Measurements from ENCODE around the gene ARHGAP15.
A peak's percentile ranks its signal among the peaks of the same experiment; 100 is the strongest.

The ARHGAP15 gene

GRCh38 chr2:143708682-143709081 lies 579.5 kb downstream of the ARHGAP15 start:
- H3K4me3 ChIP-seq (ENCODE audit: low read depth, low read length) = no peak overlapping the region
- H4K8ac ChIP-seq (ENCODE audit: low read depth, low read length) = no peak overlapping the region
- no peak overlapping the region for H3K14ac ChIP-seq (ENCODE audit: low read length)
- H3K23ac ChIP-seq (ENCODE audit: low read length) = no peak overlapping the region
- no peaks in the 10 kb centered on the region for H3K36me3 ChIP-seq (ENCODE audit: control insufficient read depth in 1 of 2, insufficient read depth in 2 of 2, low read length in 2 of 2)
- H2BK12ac ChIP-seq (ENCODE audit: low read length) = no peak overlapping the region
- no peaks in the 10 kb centered on the region for H3K9me3 ChIP-seq (ENCODE audit: insufficient read depth, low read depth, low read length)
- H3K18ac ChIP-seq (ENCODE audit: low read length) = no peak overlapping the region
- no peak overlapping the region for H2BK5ac ChIP-seq (ENCODE audit: low read depth, low read length, poor library complexity)
- H3K4me2 ChIP-seq (ENCODE audit: low read length) = no peak overlapping the region
- no peak overlapping the region for H2AFZ ChIP-seq (ENCODE audit: insufficient read depth, low read length, poor library complexity)
- H2AK5ac ChIP-seq (ENCODE audit: low read length) = no peak overlapping the region
- H3K4me1 ChIP-seq (ENCODE audit: control insufficient read depth in 1 of 2, insufficient read depth in 2 of 2, low read length in 2 of 2) = peaks cover 3 to 7% of the 10 kb centered on the region in 2 experiments
- H3K27me3 ChIP-seq (ENCODE audit: insufficient read depth, low read length) = no peaks in the 10 kb centered on the region
- peaks cover 3% of the 10 kb centered on the region for H3K79me1 ChIP-seq (ENCODE audit: low read length)
- no peak overlapping the region for H3K9ac ChIP-seq (ENCODE audit: low read length)
- H2BK120ac ChIP-seq (ENCODE audit: insufficient read depth, low read length, poor library complexity) = no peak overlapping the region
- H3K79me2 ChIP-seq (ENCODE audit: control insufficient read depth, insufficient read depth, low read length, poor library complexity) = no peaks in the 10 kb centered on the region
- peak; percentile 23 to 46 for DNase-seq
- no peak overlapping the region for H3K4ac ChIP-seq (ENCODE audit: low read depth, low read length)
- no peak overlapping the region for H4K91ac ChIP-seq (ENCODE audit: low read depth, low read length)
- H3K27ac ChIP-seq (ENCODE audit: low read depth, low read length) = no peak overlapping the region
- no peak overlapping the region for H4K12ac ChIP-seq (ENCODE audit: low read depth, low read length)

- Histone ChIP-seq H3K9ac (ENCODE audit: low read length) (no peak overlapping the region), H3K9me3 (ENCODE audit: insufficient read depth, low read depth, low read length) (no peaks in the 10 kb centered on the region)
Measured at GRCh38 chr2:143710196-143710595, 581.0 kb downstream of the ARHGAP15 start.

GRCh38 chr2:143710879-143711278 lies 581.7 kb downstream of the ARHGAP15 start:
- no peak overlapping the region for H2AK5ac ChIP-seq (ENCODE audit: low read length)
- no peak overlapping the region for H3K4ac ChIP-seq (ENCODE audit: low read depth, low read length)
- H3K27ac ChIP-seq (ENCODE audit: low read depth, low read length) = no peak overlapping the region
- H3K4me2 ChIP-seq (ENCODE audit: low read length) = no peak overlapping the region
- H2BK120ac ChIP-seq (ENCODE audit: insufficient read depth, low read length, poor library complexity) = no peak overlapping the region
- no peak overlapping the region for H4K91ac ChIP-seq (ENCODE audit: low read depth, low read length)
- H2AFZ ChIP-seq (ENCODE audit: insufficient read depth, low read length, poor library complexity) = no peak overlapping the region
- no peaks in the 10 kb centered on the region for H3K27me3 ChIP-seq (ENCODE audit: insufficient read depth, low read length)
- WGBS (ENCODE audit: extremely low coverage, insufficient coverage, insufficient read length) = no CpG with 5 or more reads among the region's 2 CpGs
- H3K36me3 ChIP-seq (ENCODE audit: control insufficient read depth in 1 of 2, insufficient read depth in 2 of 2, low read length in 2 of 2) = no peaks in the 10 kb centered on the region
- no peak overlapping the region for H3K9ac ChIP-seq (ENCODE audit: low read length)
- H3K4me1 ChIP-seq (ENCODE audit: control insufficient read depth in 1 of 2, insufficient read depth in 2 of 2, low read length in 2 of 2) = peaks cover 0 to 2% of the 10 kb centered on the region in 2 experiments
- no peaks in the 10 kb centered on the region for H3K79me1 ChIP-seq (ENCODE audit: low read length)
- no peak overlapping the region for H4K12ac ChIP-seq (ENCODE audit: low read depth, low read length)
- H2BK12ac ChIP-seq (ENCODE audit: low read length) = no peak overlapping the region
- no peak overlapping the region for H3K23ac ChIP-seq (ENCODE audit: low read length)
- H2BK5ac ChIP-seq (ENCODE audit: low read depth, low read length, poor library complexity) = no peak overlapping the region
- H3K9me3 ChIP-seq (ENCODE audit: insufficient read depth, low read depth, low read length) = no peaks in the 10 kb centered on the region
- H3K4me3 ChIP-seq (ENCODE audit: low read depth, low read length) = no peak overlapping the region
- H4K8ac ChIP-seq (ENCODE audit: low read depth, low read length) = no peak overlapping the region
- no peaks in the 10 kb centered on the region for H3K79me2 ChIP-seq (ENCODE audit: control insufficient read depth, insufficient read depth, low read length, poor library complexity)
- no peak for DNase-seq
- no peak overlapping the region for H3K18ac ChIP-seq (ENCODE audit: low read length)
- H3K14ac ChIP-seq (ENCODE audit: low read length) = no peak overlapping the region

More at GRCh38 chr2:143710196-143710595, 581.0 kb downstream of the ARHGAP15 start:
- Histone ChIP-seq H3K4me2 (ENCODE audit: low read length) (no peak overlapping the region), H3K4me1 (ENCODE audit: control insufficient read depth in 1 of 2, insufficient read depth in 2 of 2, low read length in 2 of 2) (peaks cover 0 to 2% of the 10 kb centered on the region in 2 experiments), H3K18ac (ENCODE audit: low read length) (no peak overlapping the region), H2AK5ac (ENCODE audit: low read length) (no peak overlapping the region), H3K27me3 (ENCODE audit: insufficient read depth, low read length) (no peaks in the 10 kb centered on the region), H3K23ac (ENCODE audit: low read length) (no peak overlapping the region), H3K14ac (ENCODE audit: low read length) (no peak overlapping the region), H3K4me3 (ENCODE audit: low read depth, low read length) (no peak overlapping the region), H4K91ac (ENCODE audit: low read depth, low read length) (no peak overlapping the region), H2BK5ac (ENCODE audit: low read depth, low read length, poor library complexity) (no peak overlapping the region), H3K79me2 (ENCODE audit: control insufficient read depth, insufficient read depth, low read length, poor library complexity) (no peaks in the 10 kb centered on the region), H3K27ac (ENCODE audit: low read depth, low read length) (no peak overlapping the region), H4K8ac (ENCODE audit: low read depth, low read length) (no peak overlapping the region), H3K79me1 (ENCODE audit: low read length) (no peaks in the 10 kb centered on the region), H4K12ac (ENCODE audit: low read depth, low read length) (no peak overlapping the region), H2BK12ac (ENCODE audit: low read length) (no peak overlapping the region), H2BK120ac (ENCODE audit: insufficient read depth, low read length, poor library complexity) (no peak overlapping the region), H3K4ac (ENCODE audit: low read depth, low read length) (no peak overlapping the region), H2AFZ (ENCODE audit: insufficient read depth, low read length, poor library complexity) (no peak overlapping the region), H3K36me3 (ENCODE audit: control insufficient read depth in 1 of 2, insufficient read depth in 2 of 2, low read length in 2 of 2) (no peaks in the 10 kb centered on the region)
- no peak for DNase-seq
- WGBS (ENCODE audit: extremely low coverage, insufficient coverage, insufficient read length) = no CpG with 5 or more reads among the region's 4 CpGs

GRCh38 chr2:143716522-143716921 lies 587.3 kb downstream of the ARHGAP15 start:
- Histone ChIP-seq H4K12ac (ENCODE audit: low read depth, low read length) (no peak overlapping the region), H4K91ac (ENCODE audit: low read depth, low read length) (no peak overlapping the region), H3K36me3 (ENCODE audit: control insufficient read depth in 1 of 2, insufficient read depth in 2 of 2, low read length in 2 of 2) (no peaks in the 10 kb centered on the region), H3K27ac (ENCODE audit: low read depth, low read length) (no peak overlapping the region), H3K9me3 (ENCODE audit: insufficient read depth, low read depth, low read length) (no peaks in the 10 kb centered on the region), H3K23ac (ENCODE audit: low read length) (no peak overlapping the region), H2AFZ (ENCODE audit: insufficient read depth, low read length, poor library complexity) (no peak overlapping the region), H3K4me3 (ENCODE audit: low read depth, low read length) (no peak overlapping the region), H3K4me2 (ENCODE audit: low read length) (no peak overlapping the region), H3K9ac (ENCODE audit: low read length) (no peak overlapping the region), H3K79me2 (ENCODE audit: control insufficient read depth, insufficient read depth, low read length, poor library complexity) (no peaks in the 10 kb centered on the region), H2BK12ac (ENCODE audit: low read length) (no peak overlapping the region), H3K4me1 (ENCODE audit: control insufficient read depth in 1 of 2, insufficient read depth in 2 of 2, low read length in 2 of 2) (no peaks in the 10 kb centered on the region), H2BK5ac (ENCODE audit: low read depth, low read length, poor library complexity) (no peak overlapping the region), H3K27me3 (ENCODE audit: insufficient read depth, low read length) (no peaks in the 10 kb centered on the region), H2AK5ac (ENCODE audit: low read length) (no peak overlapping the region), H3K14ac (ENCODE audit: low read length) (no peak overlapping the region), H3K79me1 (ENCODE audit: low read length) (no peaks in the 10 kb centered on the region), H3K18ac (ENCODE audit: low read length) (no peak overlapping the region), H2BK120ac (ENCODE audit: insufficient read depth, low read length, poor library complexity) (no peak overlapping the region), H4K8ac (ENCODE audit: low read depth, low read length) (no peak overlapping the region), H3K4ac (ENCODE audit: low read depth, low read length) (no peak overlapping the region)
- no peak for DNase-seq
- no CpG with 5 or more reads among the region's 1 CpG for WGBS (ENCODE audit: extremely low coverage, insufficient coverage, insufficient read length)

Measured in trophoblast cell (in vitro differentiated cells and primary cell).